HepG2 (cell line): Measurements from ENCODE around the gene CIAO2B. TPM values are rescaled to one million over a fixed set of nuclear protein-coding genes. Genes with fewer than 3 reads are reported as not detected.

Source experiments
- CEBPG ChIP-seq: IDR thresholded peaks from 2 replicates; pipeline ENCODE4 v1.6.1; 2016
- CERS6 ChIP-seq: sonication (generic); formaldehyde crosslinking; IDR thresholded peaks from 2 replicates; pipeline ENCODE4 v1.5.0; 2020; ENCODE audit warnings: missing genetic modification reagents
- ELF3 ChIP-seq: IDR thresholded peaks from 2 replicates; pipeline ENCODE4 v1.6.1; 2016; ENCODE audit warnings: missing genetic modification reagents, missing compliant biosample characterization
- ETV5 ChIP-seq: IDR thresholded peaks from 2 replicates; pipeline ENCODE4 v1.6.1; 2018; ENCODE audit warnings: missing biosample characterization, missing genetic modification reagents, inconsistent platforms, borderline replicate concordance
- GABPA ChIP-seq, 2 experiments: IDR thresholded peaks; 2 replicates each; pipeline ENCODE4 v1.6.1; 2011 to 2016; ENCODE audit warnings: low read depth in 2 of 2, low read length in 1 of 2, missing biosample characterization in 1 of 2, missing genetic modification characterization in 1 of 2
- HDAC1 ChIP-seq: sonication (generic); formaldehyde crosslinking; IDR thresholded peaks from 2 replicates; pipeline ENCODE4 v1.5.1; 2020; ENCODE audit warnings: mild to moderate bottlenecking, missing genetic modification reagents
- HDAC2 ChIP-seq: sonication (generic); formaldehyde crosslinking; IDR thresholded peaks from 2 replicates; pipeline ENCODE4 v1.4.0; 2020; ENCODE audit warnings: missing genetic modification reagents
- MAX ChIP-seq: IDR thresholded peaks from 2 replicates; pipeline ENCODE4 v1.6.1; 2012; ENCODE audit warnings: inconsistent platforms
- MIER3 ChIP-seq: IDR thresholded peaks from 2 replicates; pipeline ENCODE4 v1.6.1; 2016; ENCODE audit warnings: missing compliant biosample characterization, borderline replicate concordance
- PAXIP1 ChIP-seq: sonication (generic); formaldehyde crosslinking; conservative IDR thresholded peaks from 2 replicates; pipeline ENCODE4 v1.4.0; 2020; ENCODE audit warnings: mild to moderate bottlenecking, missing genetic modification reagents, moderate library complexity
- SALL1 ChIP-seq: sonication (generic); formaldehyde crosslinking; IDR thresholded peaks from 2 replicates; pipeline ENCODE4 v1.8.0; 2022; ENCODE audit warnings: mild to moderate bottlenecking, missing genetic modification reagents
- SSRP1 ChIP-seq: IDR thresholded peaks from 2 replicates; pipeline ENCODE4 v1.6.1; 2016; ENCODE audit warnings: control low read depth
- THAP7 ChIP-seq: sonication (generic); formaldehyde crosslinking; IDR thresholded peaks from 2 replicates; pipeline ENCODE4 v1.8.1; 2023; ENCODE audit warnings: mild to moderate bottlenecking, missing genetic modification reagents
- ZBTB33 ChIP-seq: sonication (generic); formaldehyde crosslinking; IDR thresholded peaks from 2 replicates; pipeline ENCODE4 v1.4.0; 2020; ENCODE audit warnings: missing genetic modification reagents
- ZFX ChIP-seq: sonication (generic); formaldehyde crosslinking; IDR thresholded peaks from 2 replicates; pipeline ENCODE4 v1.4.0; 2020; ENCODE audit warnings: mild to moderate bottlenecking, low read depth, missing genetic modification reagents, moderate library complexity
- ZNF264 ChIP-seq: sonication (generic); formaldehyde crosslinking; IDR thresholded peaks from 2 replicates; pipeline ENCODE4 v1.4.0; 2020; ENCODE audit warnings: missing genetic modification reagents
- ZNF3 ChIP-seq: IDR thresholded peaks from 2 replicates; pipeline ENCODE4 v1.7.0; 2017; ENCODE audit warnings: inconsistent platforms
- ZNF616 ChIP-seq: sonication (generic); formaldehyde crosslinking; IDR thresholded peaks from 2 replicates; pipeline ENCODE4 v1.5.0; 2020; ENCODE audit warnings: low read depth, mild to moderate bottlenecking, missing genetic modification reagents
- ZXDC ChIP-seq: sonication (generic); formaldehyde crosslinking; IDR thresholded peaks from 2 replicates; pipeline ENCODE4 v1.5.0; 2020; ENCODE audit warnings: mild to moderate bottlenecking, missing genetic modification reagents
- polyA plus RNA-seq, 8 experiments: library from polyadenylated mRNA; depleted of rRNA in 3 of 8; stranded (reverse) in 7 of 8; unstranded in 1 of 8; fragments of >200 nt; fragmentation: Illumina TruSeq in 4 of 8; extraction: Trizol in 4 of 8; gene quantifications; 2 replicates each; pipeline versions ENCODE4 v1.2.1 to v1.2.3, GENCODE V29; 2011 to 2016; ENCODE audit warnings: low read depth in 4 of 8, missing spikeins in 1 of 8, mixed read lengths in 1 of 8; ENCODE audit not compliant: insufficient read depth in 1 of 8
- total RNA-seq, 5 experiments: library from RNA; depleted of rRNA; stranded (reverse); fragments of >200 nt; fragmentation: Illumina TruSeq; extraction: Trizol; gene quantifications; 2 replicates each; pipeline ENCODE4 v1.2.3, GENCODE V29; 2016; ENCODE audit warnings: low read depth in 1 of 5

CIAO2B gene
- total and polyA plus RNA-seq, 2 of the 13 experiments (the other 11 are each of a cell fraction or from before 2014, with no cell fraction given): 157 to 293 TPM

- TF ChIP-seq GABPA (IDR thresholded peaks at IDR 0.05; ENCODE audit: low read depth, low read length) (no peak; the same call in 1 of the 2 replicates), GABPA (CRISPR knock-in tag; IDR thresholded peaks at IDR 0.05; ENCODE audit: low read depth) (peak; percentile 57), ZNF616 (CRISPR knock-in tag) (no peak), SSRP1 (0 out of 2 replicates have a peak, but pooled peaks have one; percentile 26), CEBPG (CRISPR knock-in tag) (no peak), THAP7 (CRISPR knock-in tag) (0 out of 2 replicates have a peak, but pooled peaks have one; percentile 44), SALL1 (CRISPR knock-in tag) (peak; percentile 9; the same call in 1 of the 2 replicates), CERS6 (no peak), ZNF264 (CRISPR knock-in tag) (0 out of 2 replicates have a peak, but pooled peaks have one; percentile 7), ETV5 (CRISPR knock-in tag) (peak; percentile 73; the same call in 1 of the 2 replicates), ZFX (0 out of 2 replicates have a peak, but pooled peaks have one; percentile 40), ZNF3 (CRISPR knock-in tag) (no peak), MAX (peak; percentile 26; the same call in 1 of the 2 replicates), PAXIP1 (CRISPR knock-in tag) (peak; percentile 70), ELF3 (CRISPR knock-in tag) (0 out of 2 replicates have a peak, but pooled peaks have one; percentile 45), ZBTB33 (CRISPR knock-in tag) (0 out of 2 replicates have a peak, but pooled peaks have one; percentile 13), MIER3 (CRISPR knock-in tag) (peak; percentile 28; the same call in 1 of the 2 replicates), HDAC2 (CRISPR knock-in tag) (peak; percentile 38; the same call in 1 of the 2 replicates), ZXDC (no peak), HDAC1 (CRISPR knock-in tag) (0 out of 2 replicates have a peak, but pooled peaks have one; percentile 6)
These were observed 3.6 kb upstream of the CIAO2B start (continued) for GRCh38 chr16:66937725-66938337.
